ENCODE data around the gene SNRNP70. TPM values are rescaled to one million over a fixed set of nuclear protein-coding genes. Genes with fewer than 3 reads are reported as not detected.

The SNRNP70 gene
- total and polyA plus RNA-seq, 2 of the 13 experiments (the other 11 are each of a cell fraction or from before 2014, with no cell fraction given): 150 to 210 TPM

DNA sequence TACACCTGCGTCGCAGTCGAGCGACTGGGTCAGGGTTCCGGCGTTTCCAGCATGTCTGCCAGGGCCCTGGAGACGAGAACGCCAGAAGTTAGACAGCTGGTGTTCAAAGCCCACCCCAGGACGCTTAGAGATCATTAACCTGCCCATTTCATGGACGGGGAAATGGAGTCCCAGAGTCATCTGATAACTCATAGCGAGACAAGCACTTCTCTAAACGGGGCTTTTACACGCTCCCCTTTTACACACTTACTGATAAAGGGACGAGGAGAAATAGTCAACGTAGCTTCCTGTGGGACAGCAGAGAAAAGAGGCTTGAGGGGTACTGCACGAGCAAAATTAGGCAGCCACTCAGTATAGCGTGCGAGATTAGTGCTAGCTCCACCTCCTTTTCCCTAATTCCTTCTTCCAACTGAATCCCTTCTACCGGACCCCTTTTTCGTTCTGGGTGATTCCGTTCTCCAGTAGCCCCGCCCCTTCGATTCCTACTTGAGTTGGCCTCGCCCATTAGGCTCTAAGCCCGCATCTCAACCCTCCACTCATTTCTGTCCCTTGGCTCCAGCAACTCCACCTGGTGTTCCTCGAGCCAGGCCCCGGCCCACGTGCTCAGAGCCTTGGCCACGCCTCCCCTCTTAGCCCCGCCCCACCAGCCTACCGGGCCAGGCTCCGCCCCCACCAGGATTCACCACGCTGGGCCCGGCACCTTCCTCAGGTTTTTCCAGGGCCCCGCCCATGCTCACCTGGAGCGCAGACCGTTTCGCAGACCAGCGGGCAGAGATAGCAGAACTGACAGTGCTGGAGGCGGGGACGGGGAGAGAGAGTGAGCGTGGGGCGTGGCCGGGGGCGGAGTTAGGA, 66.2 kb downstream of the SNRNP70 start (continued):
- no peak for TF ChIP-seq MAF1 (CRISPR knock-in tag; IDR thresholded peaks at IDR 0.05; ENCODE audit: borderline replicate concordance)
- no peak for TF ChIP-seq MEF2D (CRISPR knock-in tag; IDR thresholded peaks at IDR 0.05)
- peak; percentile 58; the same call in 1 of the 2 replicates for TF ChIP-seq GABPB1 (CRISPR knock-in tag; IDR thresholded peaks at IDR 0.05)
- TF ChIP-seq, protein P1, sequence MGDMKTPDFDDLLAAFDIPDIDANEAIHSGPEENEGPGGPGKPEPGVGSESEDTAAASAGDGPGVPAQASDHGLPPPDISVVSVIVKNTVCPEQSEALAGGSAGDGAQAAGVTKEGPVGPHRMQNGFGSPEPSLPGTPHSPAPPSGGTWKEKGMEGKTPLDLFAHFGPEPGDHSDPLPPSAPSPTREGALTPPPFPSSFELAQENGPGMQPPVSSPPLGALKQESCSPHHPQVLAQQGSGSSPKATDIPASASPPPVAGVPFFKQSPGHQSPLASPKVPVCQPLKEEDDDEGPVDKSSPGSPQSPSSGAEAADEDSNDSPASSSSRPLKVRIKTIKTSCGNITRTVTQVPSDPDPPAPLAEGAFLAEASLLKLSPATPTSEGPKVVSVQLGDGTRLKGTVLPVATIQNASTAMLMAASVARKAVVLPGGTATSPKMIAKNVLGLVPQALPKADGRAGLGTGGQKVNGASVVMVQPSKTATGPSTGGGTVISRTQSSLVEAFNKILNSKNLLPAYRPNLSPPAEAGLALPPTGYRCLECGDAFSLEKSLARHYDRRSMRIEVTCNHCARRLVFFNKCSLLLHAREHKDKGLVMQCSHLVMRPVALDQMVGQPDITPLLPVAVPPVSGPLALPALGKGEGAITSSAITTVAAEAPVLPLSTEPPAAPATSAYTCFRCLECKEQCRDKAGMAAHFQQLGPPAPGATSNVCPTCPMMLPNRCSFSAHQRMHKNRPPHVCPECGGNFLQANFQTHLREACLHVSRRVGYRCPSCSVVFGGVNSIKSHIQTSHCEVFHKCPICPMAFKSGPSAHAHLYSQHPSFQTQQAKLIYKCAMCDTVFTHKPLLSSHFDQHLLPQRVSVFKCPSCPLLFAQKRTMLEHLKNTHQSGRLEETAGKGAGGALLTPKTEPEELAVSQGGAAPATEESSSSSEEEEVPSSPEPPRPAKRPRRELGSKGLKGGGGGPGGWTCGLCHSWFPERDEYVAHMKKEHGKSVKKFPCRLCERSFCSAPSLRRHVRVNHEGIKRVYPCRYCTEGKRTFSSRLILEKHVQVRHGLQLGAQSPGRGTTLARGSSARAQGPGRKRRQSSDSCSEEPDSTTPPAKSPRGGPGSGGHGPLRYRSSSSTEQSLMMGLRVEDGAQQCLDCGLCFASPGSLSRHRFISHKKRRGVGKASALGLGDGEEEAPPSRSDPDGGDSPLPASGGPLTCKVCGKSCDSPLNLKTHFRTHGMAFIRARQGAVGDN (CRISPR knock-in tag; IDR thresholded peaks at IDR 0.05): peak; percentile 76
- no peak for TF ChIP-seq ARNT2 (CRISPR knock-in tag; IDR thresholded peaks at IDR 0.05; ENCODE audit: low read depth)
- no peak for TF ChIP-seq SRF (IDR thresholded peaks at IDR 0.05; ENCODE audit: low read depth, low read length)
- TF ChIP-seq, protein P2, sequence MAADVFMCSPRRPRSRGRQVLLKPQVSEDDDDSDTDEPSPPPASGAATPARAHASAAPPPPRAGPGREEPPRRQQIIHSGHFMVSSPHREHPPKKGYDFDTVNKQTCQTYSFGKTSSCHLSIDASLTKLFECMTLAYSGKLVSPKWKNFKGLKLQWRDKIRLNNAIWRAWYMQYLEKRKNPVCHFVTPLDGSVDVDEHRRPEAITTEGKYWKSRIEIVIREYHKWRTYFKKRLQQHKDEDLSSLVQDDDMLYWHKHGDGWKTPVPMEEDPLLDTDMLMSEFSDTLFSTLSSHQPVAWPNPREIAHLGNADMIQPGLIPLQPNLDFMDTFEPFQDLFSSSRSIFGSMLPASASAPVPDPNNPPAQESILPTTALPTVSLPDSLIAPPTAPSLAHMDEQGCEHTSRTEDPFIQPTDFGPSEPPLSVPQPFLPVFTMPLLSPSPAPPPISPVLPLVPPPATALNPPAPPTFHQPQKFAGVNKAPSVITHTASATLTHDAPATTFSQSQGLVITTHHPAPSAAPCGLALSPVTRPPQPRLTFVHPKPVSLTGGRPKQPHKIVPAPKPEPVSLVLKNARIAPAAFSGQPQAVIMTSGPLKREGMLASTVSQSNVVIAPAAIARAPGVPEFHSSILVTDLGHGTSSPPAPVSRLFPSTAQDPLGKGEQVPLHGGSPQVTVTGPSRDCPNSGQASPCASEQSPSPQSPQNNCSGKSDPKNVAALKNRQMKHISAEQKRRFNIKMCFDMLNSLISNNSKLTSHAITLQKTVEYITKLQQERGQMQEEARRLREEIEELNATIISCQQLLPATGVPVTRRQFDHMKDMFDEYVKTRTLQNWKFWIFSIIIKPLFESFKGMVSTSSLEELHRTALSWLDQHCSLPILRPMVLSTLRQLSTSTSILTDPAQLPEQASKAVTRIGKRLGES (CRISPR knock-in tag; IDR thresholded peaks at IDR 0.05; ENCODE audit: borderline replicate concordance): no peak
- no peak for TF ChIP-seq KIAA2018 (CRISPR knock-in tag; IDR thresholded peaks at IDR 0.05; ENCODE audit: borderline replicate concordance)
- no peak for TF ChIP-seq ZNF747 (CRISPR knock-in tag; IDR thresholded peaks at IDR 0.05; ENCODE audit: borderline replicate concordance)
- no peak for TF ChIP-seq IKZF4 (CRISPR knock-in tag; IDR thresholded peaks at IDR 0.05; ENCODE audit: borderline replicate concordance, low read depth, not compliant biosample characterization)
- TF ChIP-seq CREM (IDR thresholded peaks at IDR 0.05): no peak
- no peak for TF ChIP-seq CREM (CRISPR knock-in tag; IDR thresholded peaks at IDR 0.05)
- TF ChIP-seq FOXA3 (CRISPR knock-in tag; IDR thresholded peaks at IDR 0.05): no peak
